GM19193 (cell line): ENCODE data around the gene FAU.

Experiments used
- POLR2A ChIP-seq: IDR thresholded peaks from 4 replicates; pipeline ENCODE4 v1.6.1; 2011; ENCODE audit not compliant: insufficient read depth, insufficient read length; ENCODE audit errors: extremely low read depth

The FAU gene

GRCh38 chr11:65107751-65108468, 14.0 kb downstream of the FAU start:
- TF ChIP-seq POLR2A: no peak

- no peak for TF ChIP-seq POLR2A
Observed at GRCh38 chr11:65107078-65107477, 14.9 kb downstream of the FAU start.

GRCh38 chr11:65104628-65105027, 17.3 kb downstream of the FAU start:
- no peak for TF ChIP-seq POLR2A

GRCh38 chr11:65103476-65103875, 18.5 kb downstream of the FAU start:
- TF ChIP-seq POLR2A: no peak

GRCh38 chr11:65102142-65103095, 19.5 kb downstream of the FAU start:
- no peak for TF ChIP-seq POLR2A

- TF ChIP-seq POLR2A: no peak
Observed at GRCh38 chr11:65100674-65101350, 21.1 kb downstream of the FAU start.

GRCh38 chr11:65096926-65097325, 25.0 kb downstream of the FAU start:
- no peak for TF ChIP-seq POLR2A

- peak; percentile 88 for TF ChIP-seq POLR2A
Observed at GRCh38 chr11:65095974-65096806, 25.7 kb downstream of the FAU start, which contains the start of gene VPS51. Gene VPS51 (plus strand): TSS chr11:65096214. CDS start chr11:65096251, 37 bp downstream.

- no peak for TF ChIP-seq POLR2A
Observed at GRCh38 chr11:65095427-65095826, 26.5 kb downstream of the FAU start.

- TF ChIP-seq POLR2A: no peak
Observed at GRCh38 chr11:65090628-65091027, 31.3 kb downstream of the FAU start.

- no peak for TF ChIP-seq POLR2A
Observed at GRCh38 chr11:65089621-65090020, 32.3 kb downstream of the FAU start.

- no peak for TF ChIP-seq POLR2A
Observed at GRCh38 chr11:65087827-65088226, 34.1 kb downstream of the FAU start.

GRCh38 chr11:65087216-65087615, 34.7 kb downstream of the FAU start:
- no peak for TF ChIP-seq POLR2A

- TF ChIP-seq POLR2A: no peak
Observed at GRCh38 chr11:65086809-65087208, 35.1 kb downstream of the FAU start.
